ENCODE measurements around the gene ADGRE1.

The ADGRE1 gene

GRCh38 chr19:6916952-6917351 lies 29.6 kb downstream of the ADGRE1 start:
- Histone ChIP-seq H3K4me3 (ENCODE audit: low read length) (no peak overlapping the region), H3K4me1 (ENCODE audit: control insufficient read depth, insufficient read depth, low read length) (no peaks in the 10 kb centered on the region), H3K36me3 (ENCODE audit: control insufficient read depth, insufficient read depth, low read length, severe bottlenecking) (no peaks in the 10 kb centered on the region), H3K9ac (ENCODE audit: low read length) (no peak overlapping the region), H3K27me3 (replicated peaks; ENCODE audit: control insufficient read depth, insufficient read depth, low read length) (no peaks in the 10 kb centered on the region), H3K9me3 (ENCODE audit: control insufficient read depth, low read length) (peaks cover 17% of the 10 kb centered on the region)
- no peak for DNase-seq (ENCODE audit: low read depth)

- Histone ChIP-seq H3K36me3 (ENCODE audit: control insufficient read depth, insufficient read depth, low read length, severe bottlenecking) (no peaks in the 10 kb centered on the region), H3K4me1 (ENCODE audit: control insufficient read depth, insufficient read depth, low read length) (no peaks in the 10 kb centered on the region), H3K9ac (ENCODE audit: low read length) (no peak overlapping the region), H3K9me3 (ENCODE audit: control insufficient read depth, low read length) (peaks cover 11% of the 10 kb centered on the region), H3K27me3 (replicated peaks; ENCODE audit: control insufficient read depth, insufficient read depth, low read length) (no peaks in the 10 kb centered on the region), H3K4me3 (ENCODE audit: low read length) (no peak overlapping the region)
- no peak for DNase-seq (ENCODE audit: low read depth)
Measured at GRCh38 chr19:6925386-6925785, 38.0 kb downstream of the ADGRE1 start.

- Histone ChIP-seq H3K9ac (ENCODE audit: low read length) (no peak overlapping the region), H3K27me3 (replicated peaks; ENCODE audit: control insufficient read depth, insufficient read depth, low read length) (no peaks in the 10 kb centered on the region), H3K36me3 (ENCODE audit: control insufficient read depth, insufficient read depth, low read length, severe bottlenecking) (no peaks in the 10 kb centered on the region), H3K4me1 (ENCODE audit: control insufficient read depth, insufficient read depth, low read length) (no peaks in the 10 kb centered on the region), H3K4me3 (ENCODE audit: low read length) (no peak overlapping the region), H3K9me3 (ENCODE audit: control insufficient read depth, low read length) (peaks cover 12% of the 10 kb centered on the region)
- DNase-seq (ENCODE audit: low read depth): no peak
Measured at GRCh38 chr19:6925801-6926751, 38.7 kb downstream of the ADGRE1 start.

- Histone ChIP-seq H3K27me3 (replicated peaks; ENCODE audit: control insufficient read depth, insufficient read depth, low read length) (no peaks in the 10 kb centered on the region), H3K9me3 (ENCODE audit: control insufficient read depth, low read length) (peaks cover 12% of the 10 kb centered on the region)
Measured at GRCh38 chr19:6930190-6930589, 42.8 kb downstream of the ADGRE1 start.

GRCh38 chr19:6935069-6935468 lies 47.7 kb downstream of the ADGRE1 start:
- H3K27me3 ChIP-seq (replicated peaks; ENCODE audit: control insufficient read depth, insufficient read depth, low read length): no peaks in the 10 kb centered on the region
- no peaks in the 10 kb centered on the region for H3K4me1 ChIP-seq (ENCODE audit: control insufficient read depth, insufficient read depth, low read length)
- H3K36me3 ChIP-seq (ENCODE audit: control insufficient read depth, insufficient read depth, low read length, severe bottlenecking): no peaks in the 10 kb centered on the region
- peaks cover 4% of the 10 kb centered on the region for H3K9me3 ChIP-seq (ENCODE audit: control insufficient read depth, low read length)
- H3K9ac ChIP-seq (ENCODE audit: low read length): no peak overlapping the region
- no peak for DNase-seq (ENCODE audit: low read depth)
- H3K4me3 ChIP-seq (ENCODE audit: low read length): no peak overlapping the region

More at GRCh38 chr19:6930190-6930589, 42.8 kb downstream of the ADGRE1 start:
- Histone ChIP-seq H3K9ac (ENCODE audit: low read length) (no peak overlapping the region), H3K4me1 (ENCODE audit: control insufficient read depth, insufficient read depth, low read length) (no peaks in the 10 kb centered on the region), H3K36me3 (ENCODE audit: control insufficient read depth, insufficient read depth, low read length, severe bottlenecking) (no peaks in the 10 kb centered on the region), H3K4me3 (ENCODE audit: low read length) (no peak overlapping the region)
- DNase-seq (ENCODE audit: low read depth): no peak

GRCh38 chr19:6935618-6936017 lies 48.2 kb downstream of the ADGRE1 start:
- no peaks in the 10 kb centered on the region for H3K27me3 ChIP-seq (replicated peaks; ENCODE audit: control insufficient read depth, insufficient read depth, low read length)
- H3K9ac ChIP-seq (ENCODE audit: low read length): no peak overlapping the region
- H3K4me1 ChIP-seq (ENCODE audit: control insufficient read depth, insufficient read depth, low read length): no peaks in the 10 kb centered on the region
- DNase-seq (ENCODE audit: low read depth): no peak
- no peaks in the 10 kb centered on the region for H3K36me3 ChIP-seq (ENCODE audit: control insufficient read depth, insufficient read depth, low read length, severe bottlenecking)
- no peak overlapping the region for H3K4me3 ChIP-seq (ENCODE audit: low read length)
- H3K9me3 ChIP-seq (ENCODE audit: control insufficient read depth, low read length): no peaks in the 10 kb centered on the region

GRCh38 chr19:6945733-6946132 lies 58.4 kb downstream of the ADGRE1 start:
- no peaks in the 10 kb centered on the region for H3K4me1 ChIP-seq (ENCODE audit: control insufficient read depth, insufficient read depth, low read length)
- no peaks in the 10 kb centered on the region for H3K36me3 ChIP-seq (ENCODE audit: control insufficient read depth, insufficient read depth, low read length, severe bottlenecking)
- no peak overlapping the region for H3K9ac ChIP-seq (ENCODE audit: low read length)
- H3K27me3 ChIP-seq (replicated peaks; ENCODE audit: control insufficient read depth, insufficient read depth, low read length): no peaks in the 10 kb centered on the region
- DNase-seq (ENCODE audit: low read depth): no peak
- H3K9me3 ChIP-seq (ENCODE audit: control insufficient read depth, low read length): no peaks in the 10 kb centered on the region
- no peak overlapping the region for H3K4me3 ChIP-seq (ENCODE audit: low read length)

GRCh38 chr19:6947745-6948144 lies 60.4 kb downstream of the ADGRE1 start:
- H3K36me3 ChIP-seq (ENCODE audit: control insufficient read depth, insufficient read depth, low read length, severe bottlenecking): no peaks in the 10 kb centered on the region
- DNase-seq (ENCODE audit: low read depth): peak; percentile 3

GRCh38 chr19:6948884-6949283 lies 61.5 kb downstream of the ADGRE1 start:
- Histone ChIP-seq H3K4me1 (ENCODE audit: control insufficient read depth, insufficient read depth, low read length) (no peaks in the 10 kb centered on the region), H3K4me3 (ENCODE audit: low read length) (no peak overlapping the region), H3K36me3 (ENCODE audit: control insufficient read depth, insufficient read depth, low read length, severe bottlenecking) (no peaks in the 10 kb centered on the region), H3K9me3 (ENCODE audit: control insufficient read depth, low read length) (no peaks in the 10 kb centered on the region), H3K9ac (ENCODE audit: low read length) (no peak overlapping the region), H3K27me3 (replicated peaks; ENCODE audit: control insufficient read depth, insufficient read depth, low read length) (no peaks in the 10 kb centered on the region)
- no peak for DNase-seq (ENCODE audit: low read depth)

More at GRCh38 chr19:6947745-6948144, 60.4 kb downstream of the ADGRE1 start:
- Histone ChIP-seq H3K27me3 (replicated peaks; ENCODE audit: control insufficient read depth, insufficient read depth, low read length) (no peaks in the 10 kb centered on the region), H3K4me1 (ENCODE audit: control insufficient read depth, insufficient read depth, low read length) (no peaks in the 10 kb centered on the region), H3K4me3 (ENCODE audit: low read length) (no peak overlapping the region), H3K9me3 (ENCODE audit: control insufficient read depth, low read length) (no peaks in the 10 kb centered on the region), H3K9ac (ENCODE audit: low read length) (no peak overlapping the region)

- no peak overlapping the region for H3K4me3 ChIP-seq (ENCODE audit: low read length)
- H3K9ac ChIP-seq (ENCODE audit: low read length): no peak overlapping the region
- peaks cover 3% of the 10 kb centered on the region for H3K9me3 ChIP-seq (ENCODE audit: control insufficient read depth, low read length)
- H3K36me3 ChIP-seq (ENCODE audit: control insufficient read depth, insufficient read depth, low read length, severe bottlenecking): no peaks in the 10 kb centered on the region
- no peaks in the 10 kb centered on the region for H3K4me1 ChIP-seq (ENCODE audit: control insufficient read depth, insufficient read depth, low read length)
- no peak for DNase-seq (ENCODE audit: low read depth)
- H3K27me3 ChIP-seq (replicated peaks; ENCODE audit: control insufficient read depth, insufficient read depth, low read length): no peaks in the 10 kb centered on the region
Measured at GRCh38 chr19:6952956-6953355, 65.6 kb downstream of the ADGRE1 start.

- Histone ChIP-seq H3K9ac (ENCODE audit: low read length) (no peak overlapping the region), H3K4me1 (ENCODE audit: control insufficient read depth, insufficient read depth, low read length) (no peaks in the 10 kb centered on the region), H3K4me3 (ENCODE audit: low read length) (no peak overlapping the region), H3K9me3 (ENCODE audit: control insufficient read depth, low read length) (peaks cover 3% of the 10 kb centered on the region), H3K36me3 (ENCODE audit: control insufficient read depth, insufficient read depth, low read length, severe bottlenecking) (no peaks in the 10 kb centered on the region), H3K27me3 (replicated peaks; ENCODE audit: control insufficient read depth, insufficient read depth, low read length) (no peaks in the 10 kb centered on the region)
- no peak for DNase-seq (ENCODE audit: low read depth)
Measured at GRCh38 chr19:6955082-6955481, 67.7 kb downstream of the ADGRE1 start.
